Endothelial cell of umbilical vein (primary cell): ENCODE measurements around the gene FUZ. TPM values are rescaled to one million over a fixed set of nuclear protein-coding genes. Genes with fewer than 3 reads are reported as not detected.

Source experiments
- BruUV-seq: library from RNA; stranded (reverse); fragments of 400-500 nt; replicated peaks from 2 replicates; lab custom pipeline; 2021; lab: Mats Ljungman, UMichigan
- CTCF ChIA-PET: fragments of 300-600, 350-600 bp; sonication (Branson Sonifier 250); formaldehyde crosslinking; loops from one replicate; lab custom pipeline; 2021; ENCODE audit warnings: antibody characterized with exemption, inconsistent platforms; lab: Charles Lee
- POLR2A ChIA-PET: fragments of 300-600, 350-600 bp; sonication (Branson Sonifier 250); formaldehyde crosslinking; loops from one replicate; lab custom pipeline; 2021; ENCODE audit warnings: antibody characterized with exemption, inconsistent platforms; lab: Charles Lee
- DNase-seq: peaks from one replicate; pipeline ENCODE4 v3.0.0-alpha.2; 2011; ENCODE audit warnings: low read depth, low spot score
- FAIRE-seq: peaks from 2 replicates; lab custom pipeline; 2011; peaks lifted over from hg19 to GRCh38; lab: Jason Lieb, UNC
- H2AFZ ChIP-seq: 2 replicates; pipeline ENCODE4 v1.6.0; 2012; ENCODE audit warnings: low read depth, low read length, control low read depth, inconsistent platforms
- H3K27ac ChIP-seq: 2 replicates; pipeline ENCODE4 v1.5.1; 2011; ENCODE audit warnings: low read depth, mild to moderate bottlenecking, control low read depth, low read length, moderate library complexity; ENCODE audit not compliant: insufficient read depth
- H3K27me3 ChIP-seq, 2 experiments: 2 replicates each; pipeline versions ENCODE4 v1.6.0 to v1.6.1; 2011; ENCODE audit warnings: low read length in 2 of 2, mixed read lengths in 1 of 2; ENCODE audit not compliant: control insufficient read depth in 2 of 2, insufficient read depth in 2 of 2
- H3K36me3 ChIP-seq, 2 experiments: 2 replicates in 1 of 2; 3 replicates in 1 of 2; pipeline ENCODE4 v1.5.1; 2011; ENCODE audit warnings: low read length in 2 of 2, mild to moderate bottlenecking in 1 of 2, moderate library complexity in 1 of 2; ENCODE audit not compliant: control insufficient read depth in 2 of 2, insufficient read depth in 2 of 2; ENCODE audit errors: extremely low read depth in 1 of 2
- H3K4me1 ChIP-seq: 3 replicates; pipeline ENCODE4 v1.5.1; 2011; ENCODE audit warnings: mild to moderate bottlenecking, low read length; ENCODE audit not compliant: control insufficient read depth, insufficient read depth; ENCODE audit errors: extremely low read depth
- H3K4me2 ChIP-seq: 2 replicates; pipeline ENCODE4 v1.6.1; 2011; ENCODE audit warnings: low read length, control low read depth, mixed read lengths; ENCODE audit not compliant: insufficient read depth
- H3K4me3 ChIP-seq, 3 experiments: fragments of 200-600 bp in 1 of 3; sonication (generic), shearing (Covaris generic) in 1 of 3; replicated peaks in 1 of 3; 2 replicates each; pipeline ENCODE4 v1.5.1; 2011 to 2016; ENCODE audit warnings: control low read depth in 3 of 3, low read length in 3 of 3, mild to moderate bottlenecking in 2 of 3, inconsistent platforms in 1 of 3, low read depth in 1 of 3, moderate library complexity in 1 of 3; ENCODE audit not compliant: insufficient read depth in 1 of 3
- H3K79me2 ChIP-seq: 2 replicates; pipeline ENCODE4 v1.6.0; 2012; ENCODE audit warnings: low read length, inconsistent platforms; ENCODE audit not compliant: control insufficient read depth, insufficient read depth
- H3K9ac ChIP-seq: replicated peaks from 2 replicates; pipeline ENCODE3; 2011; ENCODE audit warnings: low read length, control low read depth; ENCODE audit not compliant: insufficient read depth; ENCODE audit errors: extremely low read depth
- H3K9me1 ChIP-seq: replicated peaks from 3 replicates; pipeline ENCODE4 v1.6.0; 2011; ENCODE audit warnings: mild to moderate bottlenecking, low read length; ENCODE audit not compliant: control insufficient read depth, insufficient read depth; ENCODE audit errors: extremely low read depth
- H3K9me3 ChIP-seq: replicated peaks from 2 replicates; pipeline ENCODE4 v1.5.1; 2012; ENCODE audit warnings: low read length, inconsistent platforms; ENCODE audit not compliant: control insufficient read depth, insufficient read depth
- H4K20me1 ChIP-seq: replicated peaks from 2 replicates; pipeline ENCODE3; 2011; ENCODE audit warnings: mild to moderate bottlenecking, low read length; ENCODE audit not compliant: control insufficient read depth, insufficient read depth; ENCODE audit errors: extremely low read depth
- EZH2 ChIP-seq: IDR thresholded peaks from 2 replicates; pipeline ENCODE4 v1.6.1; 2012; ENCODE audit warnings: borderline replicate concordance, low read depth, mild to moderate bottlenecking, moderate library complexity, low read length, inconsistent platforms; ENCODE audit not compliant: severe bottlenecking
- FOS ChIP-seq: IDR thresholded peaks from 2 replicates; pipeline ENCODE4 v1.6.1; 2011; ENCODE audit warnings: mild to moderate bottlenecking, low read length, moderate library complexity, borderline replicate concordance; ENCODE audit not compliant: insufficient read depth
- GATA2 ChIP-seq: IDR thresholded peaks from 2 replicates; pipeline ENCODE4 v1.7.0; 2011; ENCODE audit warnings: low read depth, mild to moderate bottlenecking, moderate library complexity, mixed read lengths, low read length; ENCODE audit not compliant: insufficient read length, insufficient read depth
- JUN ChIP-seq: IDR thresholded peaks from 2 replicates; pipeline ENCODE4 v1.6.1; 2011; ENCODE audit warnings: borderline replicate concordance, low read depth; ENCODE audit not compliant: insufficient read length, insufficient read depth
- MYC ChIP-seq: IDR thresholded peaks from one replicate; pipeline ENCODE4 v1.6.1; 2011; ENCODE audit warnings: mild to moderate bottlenecking, low read depth, low read length
- POLR2A ChIP-seq: IDR thresholded peaks from 2 replicates; pipeline ENCODE4 v1.6.1; 2012; ENCODE audit warnings: low read depth, mild to moderate bottlenecking, control low read depth, low read length
- POLR2AphosphoS5 ChIP-seq: IDR thresholded peaks from 2 replicates; pipeline ENCODE4 v1.6.1; 2012; ENCODE audit warnings: low read depth, mild to moderate bottlenecking, control low read depth, low read length, moderate library complexity; ENCODE audit not compliant: insufficient read depth
- dilution Hi-C: fragments of 300-500 bp; cut with MboI; formaldehyde crosslinking; loops from one replicate; pipeline ENCODE4 v1.15.0; 2019; ENCODE audit warnings: low sequenced_read_pairs; ENCODE audit not compliant: extremely low pct_ligation_motif_present
- intact Hi-C: fragments of 100-400 bp; cut with micrococcal nuclease; formaldehyde crosslinking; loops from one replicate; pipeline ENCODE4 v1.10.0; 2022
- polyA plus RNA-seq, 4 experiments: library from polyadenylated mRNA; depleted of rRNA in 3 of 4; stranded (reverse) in 3 of 4; unstranded in 1 of 4; fragments of >200 nt; gene quantifications; 2 replicates each; pipeline versions ENCODE4 v1.2.1 to v1.2.3, GENCODE V29; 2011 to 2012; ENCODE audit warnings: missing spikeins in 1 of 4
- total RNA-seq: library from RNA; stranded (reverse); gene quantifications from 2 replicates; pipeline ENCODE4 v1.2.3, GENCODE V29; 2021
- TF ChIP-seq, protein P1 (sequence below), 2 donors: IDR thresholded peaks; 1 replicate in 1 of 2; 2 replicates in 1 of 2; pipeline ENCODE4 v1.5.1; 2011; ENCODE audit warnings: low read length in 2 of 2, mild to moderate bottlenecking in 2 of 2, moderate library complexity in 2 of 2, control low read depth in 1 of 2, inconsistent platforms in 1 of 2, low read depth in 1 of 2; ENCODE audit not compliant: insufficient read depth in 1 of 2; ENCODE audit errors: extremely low read depth in 1 of 2
- TF ChIP-seq, protein P2 (sequence below): IDR thresholded peaks from 2 replicates; pipeline ENCODE4 v1.6.1; 2011; ENCODE audit not compliant: insufficient read depth, insufficient read length

FUZ gene
- total and polyA plus RNA-seq, 2 donors (not counting 3 experiments of a cell fraction or from before 2014, with no cell fraction given), result 12.3 to 14.0 TPM

DNA sequence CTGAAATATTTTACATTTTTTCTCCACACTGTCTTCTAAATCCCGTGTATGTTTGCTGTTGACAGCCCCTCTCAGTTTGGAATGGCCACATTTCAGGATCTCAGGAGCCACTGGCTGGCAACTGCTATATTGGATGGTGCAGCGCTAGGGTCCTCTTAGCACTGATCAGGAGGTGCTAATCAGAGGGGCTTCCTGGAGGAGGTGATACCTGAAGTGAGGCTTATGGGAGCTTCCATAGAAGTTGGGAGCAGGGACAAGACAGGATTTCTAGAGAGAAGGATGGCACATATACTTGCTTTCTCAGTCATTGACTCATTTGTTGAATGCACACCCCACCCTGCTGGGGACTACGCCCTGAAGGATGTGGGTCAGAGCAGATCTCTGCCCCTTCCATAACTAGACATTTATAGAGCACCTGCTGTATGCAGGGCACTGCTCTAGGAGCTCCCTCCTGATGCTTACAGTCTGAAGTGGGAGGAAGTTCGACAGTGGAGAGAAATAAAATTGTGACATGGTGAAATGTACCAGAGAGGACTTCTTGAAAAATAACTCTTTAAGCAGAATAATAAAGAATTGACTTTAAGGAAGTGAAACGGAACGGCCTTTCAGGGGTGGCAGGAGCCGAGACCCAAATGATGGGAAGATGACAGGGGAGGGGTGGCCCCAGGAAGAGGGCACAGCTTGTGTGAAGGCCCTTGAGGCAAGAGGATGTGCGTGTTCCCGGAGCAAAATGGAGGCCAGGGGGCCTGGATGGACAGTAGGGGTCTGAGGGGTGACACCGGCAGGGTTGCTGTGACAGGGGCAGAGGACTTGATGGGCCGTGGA is 33.1 kb downstream of the FUZ start:
- Histone ChIP-seq H3K27me3 (no peaks in the 10 kb centered on the region), H3K4me2 (no peak overlapping the region), H3K4me3 (no peak overlapping the region), H3K4me1 (no peaks in the 10 kb centered on the region), H4K20me1 (no peaks in the 10 kb centered on the region), H3K9ac (no peak overlapping the region), H3K9me3 (no peaks in the 10 kb centered on the region), H3K36me3 (peaks cover 0 to 11% of the 10 kb centered on the region in 2 experiments), H3K27ac (no peak overlapping the region), H2AFZ (no peak overlapping the region), H3K9me1 (no peaks in the 10 kb centered on the region), H3K79me2 (peaks cover 7% of the 10 kb centered on the region)
- FAIRE-seq (no peak), DNase-seq (no peak)
- no TSS peak for BruUV-seq
- no peak for TF ChIP-seq FOS
- TF ChIP-seq, protein P1, sequence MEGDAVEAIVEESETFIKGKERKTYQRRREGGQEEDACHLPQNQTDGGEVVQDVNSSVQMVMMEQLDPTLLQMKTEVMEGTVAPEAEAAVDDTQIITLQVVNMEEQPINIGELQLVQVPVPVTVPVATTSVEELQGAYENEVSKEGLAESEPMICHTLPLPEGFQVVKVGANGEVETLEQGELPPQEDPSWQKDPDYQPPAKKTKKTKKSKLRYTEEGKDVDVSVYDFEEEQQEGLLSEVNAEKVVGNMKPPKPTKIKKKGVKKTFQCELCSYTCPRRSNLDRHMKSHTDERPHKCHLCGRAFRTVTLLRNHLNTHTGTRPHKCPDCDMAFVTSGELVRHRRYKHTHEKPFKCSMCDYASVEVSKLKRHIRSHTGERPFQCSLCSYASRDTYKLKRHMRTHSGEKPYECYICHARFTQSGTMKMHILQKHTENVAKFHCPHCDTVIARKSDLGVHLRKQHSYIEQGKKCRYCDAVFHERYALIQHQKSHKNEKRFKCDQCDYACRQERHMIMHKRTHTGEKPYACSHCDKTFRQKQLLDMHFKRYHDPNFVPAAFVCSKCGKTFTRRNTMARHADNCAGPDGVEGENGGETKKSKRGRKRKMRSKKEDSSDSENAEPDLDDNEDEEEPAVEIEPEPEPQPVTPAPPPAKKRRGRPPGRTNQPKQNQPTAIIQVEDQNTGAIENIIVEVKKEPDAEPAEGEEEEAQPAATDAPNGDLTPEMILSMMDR (IDR thresholded peaks at IDR 0.05; ENCODE audit: extremely low read depth in 1 of 2, insufficient read depth in 1 of 2, low read depth in 1 of 2, low read length in 2 of 2), result no peak
- intact Hi-C loops, result no loop called here
- ChIA-PET POLR2A (no interaction called here), CTCF (no interaction called here)
- dilution Hi-C loops, result no loop called here

DNA sequence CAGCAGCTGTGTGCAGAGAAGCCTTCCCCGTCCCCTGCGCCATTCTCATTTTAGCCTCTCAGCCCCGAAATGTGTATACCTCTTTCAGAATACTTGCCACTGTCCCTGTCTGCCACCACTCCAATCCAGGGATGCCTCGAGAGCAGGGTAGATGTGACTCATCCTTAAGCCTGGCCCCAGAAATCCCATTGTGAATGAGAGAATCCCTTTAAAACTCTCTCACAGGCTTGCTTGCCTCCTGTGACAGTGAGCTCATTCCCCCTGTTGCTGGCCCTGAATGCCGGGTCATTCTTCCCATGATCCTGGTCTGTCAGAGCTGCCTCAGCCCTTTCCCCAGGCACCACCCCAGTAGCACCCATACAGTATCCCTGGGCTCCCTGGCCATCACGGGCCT is 36.7 kb downstream of the FUZ start:
- BruUV-seq, result no TSS peak
- Histone ChIP-seq H3K27me3 (no peaks in the 10 kb centered on the region), H3K36me3 (peaks cover 0 to 6% of the 10 kb centered on the region in 2 experiments), H3K9me1 (no peaks in the 10 kb centered on the region), H2AFZ (no peak overlapping the region), H3K4me2 (no peak overlapping the region), H4K20me1 (no peaks in the 10 kb centered on the region), H3K27ac (no peak overlapping the region), H3K79me2 (peaks cover 17% of the 10 kb centered on the region), H3K9ac (no peak overlapping the region), H3K9me3 (no peaks in the 10 kb centered on the region), H3K4me1 (no peaks in the 10 kb centered on the region), H3K4me3 (no peak overlapping the region)
- FAIRE-seq (no peak), DNase-seq (no peak)
- POLR2A ChIA-PET, result no interaction called here
- intact Hi-C loops, result no loop called here
- dilution Hi-C loops, result no loop called here
- TF ChIP-seq MYC (no peak), JUN (no peak), POLR2AphosphoS5 (no peak), GATA2 (no peak), EZH2 (no peak), POLR2A (no peak)
- TF ChIP-seq, protein P1 (IDR thresholded peaks at IDR 0.05; ENCODE audit: extremely low read depth in 1 of 2, insufficient read depth in 1 of 2, low read depth in 1 of 2, low read length in 2 of 2), result no peak
- TF ChIP-seq, protein P2, sequence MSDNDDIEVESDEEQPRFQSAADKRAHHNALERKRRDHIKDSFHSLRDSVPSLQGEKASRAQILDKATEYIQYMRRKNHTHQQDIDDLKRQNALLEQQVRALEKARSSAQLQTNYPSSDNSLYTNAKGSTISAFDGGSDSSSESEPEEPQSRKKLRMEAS, result no peak
- CTCF ChIA-PET, result no interaction called here
